PC-9 (cell line): ENCODE data around the gene FMO2. TPM values are rescaled to one million over a fixed set of nuclear protein-coding genes. Genes with fewer than 3 reads are reported as not detected.

Experiments used
- BruUV-seq: library from RNA; stranded (reverse); fragments of 400-500 nt; replicated peaks from 2 replicates; lab custom pipeline; 2021; lab: Mats Ljungman, UMichigan
- CTCF ChIA-PET: fragments of 300-600 bp; sonication (Branson Sonifier 250); formaldehyde crosslinking; loops from one replicate; lab custom pipeline; 2022; ENCODE audit warnings: antibody characterized with exemption; lab: Charles Lee
- POLR2A ChIA-PET: fragments of 300-600 bp; sonication (Branson Sonifier 250); formaldehyde crosslinking; loops from one replicate; lab custom pipeline; 2022; ENCODE audit warnings: antibody characterized with exemption; ENCODE audit not compliant: unreplicated experiment; lab: Charles Lee
- DNase-seq, 2 experiments: peaks; one replicate each; pipeline versions ENCODE4 v3.0.0 to v3.0.0-alpha.2; 2015 to 2022; ENCODE audit warnings: mixed read lengths in 1 of 2
- H2AFZ ChIP-seq: fragments of 200-600 bp; sonication (generic); 2 replicates; pipeline ENCODE4 v1.8.1; 2017; ENCODE audit warnings: antibody characterized with exemption
- H3F3A ChIP-seq: fragments of 200-600 bp; sonication (generic); 2 replicates; pipeline ENCODE4 v1.8.1; 2017; ENCODE audit warnings: antibody characterized with exemption, mild to moderate bottlenecking, low read depth; ENCODE audit not compliant: insufficient read depth
- H3K27ac ChIP-seq: fragments of 200-600 bp; sonication (generic); 2 replicates; pipeline ENCODE4 v1.6.1; 2016; ENCODE audit warnings: mixed run types
- H3K27me3 ChIP-seq: fragments of 200-600 bp; sonication (generic); 2 replicates; pipeline ENCODE4 v1.6.1; 2016; ENCODE audit warnings: low read depth, mixed run types; ENCODE audit not compliant: insufficient read depth
- H3K36me3 ChIP-seq: fragments of 200-600 bp; sonication (generic); 2 replicates; pipeline ENCODE4 v1.6.1; 2016; ENCODE audit warnings: low read depth, mixed run types
- H3K4me1 ChIP-seq: fragments of 200-600 bp; sonication (generic); replicated peaks from 2 replicates; pipeline ENCODE4 v1.6.1; 2016; ENCODE audit warnings: mixed run types; ENCODE audit not compliant: insufficient read depth
- H3K4me2 ChIP-seq: fragments of 200-600 bp; sonication (generic); 2 replicates; pipeline ENCODE4 v1.6.1; 2017; ENCODE audit warnings: mixed run types
- H3K4me3 ChIP-seq: fragments of 200-600 bp; sonication (generic); 2 replicates; pipeline ENCODE4 v1.6.1; 2016; ENCODE audit warnings: mixed run types
- H3K79me2 ChIP-seq: fragments of 200-600 bp; sonication (generic); 2 replicates; pipeline ENCODE4 v1.6.1; 2017; ENCODE audit warnings: low read depth, mixed run types
- H3K9me2 ChIP-seq: fragments of 200-600 bp; sonication (generic); 2 replicates; pipeline ENCODE4 v1.8.1; 2017; ENCODE audit warnings: mild to moderate bottlenecking; ENCODE audit not compliant: insufficient read depth
- H3K9me3 ChIP-seq: fragments of 200-600 bp; sonication (generic); 2 replicates; pipeline ENCODE4 v1.8.1; 2016; ENCODE audit warnings: low read depth; ENCODE audit not compliant: insufficient read depth
- H4K20me1 ChIP-seq: fragments of 200-600 bp; sonication (generic); 2 replicates; pipeline ENCODE4 v1.8.1; 2017; ENCODE audit not compliant: insufficient read depth
- EZH2 ChIP-seq: fragments of 200-600 bp; sonication (generic); IDR thresholded peaks from 2 replicates; pipeline ENCODE4 v1.8.0; 2017; ENCODE audit warnings: antibody characterized with exemption, low read depth
- intact Hi-C: fragments of 100-400 bp; cut with micrococcal nuclease; formaldehyde crosslinking; loops from one replicate; pipeline ENCODE4 v1.10.0; 2022; ENCODE audit not compliant: unreplicated experiment
- total RNA-seq: library from RNA; stranded (reverse); gene quantifications from 2 replicates; pipeline ENCODE4 v1.2.3, GENCODE V29; 2021
- TF ChIP-seq, protein P1 (sequence below): fragments of 200-600 bp; sonication (generic); conservative IDR thresholded peaks from 2 replicates; pipeline ENCODE4 v1.6.1; 2017; ENCODE audit warnings: mixed run types, antibody characterized with exemption, mild to moderate bottlenecking, moderate library complexity

Gene FMO2
- total RNA-seq, 1 experiment from 2014 or later, result not detected

DNA sequence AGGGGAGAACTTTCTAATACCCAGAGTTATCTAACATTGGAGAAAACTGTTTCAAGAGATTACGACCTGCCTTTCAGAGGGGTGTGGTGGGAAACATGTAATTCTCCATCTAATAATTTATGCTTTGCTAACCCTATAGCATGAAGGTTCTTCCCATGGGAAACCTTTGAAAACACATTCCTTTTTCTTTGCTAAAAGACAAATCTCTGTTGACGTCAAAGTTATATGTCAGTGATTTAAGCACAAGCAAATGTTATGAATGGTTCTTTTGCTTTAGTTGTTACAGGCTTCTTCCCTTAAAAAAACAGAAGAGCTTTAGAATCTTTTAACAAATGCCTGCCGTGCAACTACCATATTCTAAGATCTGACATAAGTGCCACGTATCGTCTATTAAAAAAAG, 19.2 kb downstream of the FMO2 start:
- no peak overlapping the region for H3K4me3 ChIP-seq
- no peaks in the 10 kb centered on the region for H4K20me1 ChIP-seq
- H3K27ac ChIP-seq, result no peak overlapping the region
- H3K4me1 ChIP-seq, result no peaks in the 10 kb centered on the region
- no peaks in the 10 kb centered on the region for H3K36me3 ChIP-seq
- H3F3A ChIP-seq, result no peaks in the 10 kb centered on the region
- H3K9me3 ChIP-seq, result no peaks in the 10 kb centered on the region
- ChIA-PET POLR2A (no interaction called here), CTCF (no interaction called here)
- no peak overlapping the region for H2AFZ ChIP-seq
- no peak for DNase-seq
- TF ChIP-seq, protein P1, sequence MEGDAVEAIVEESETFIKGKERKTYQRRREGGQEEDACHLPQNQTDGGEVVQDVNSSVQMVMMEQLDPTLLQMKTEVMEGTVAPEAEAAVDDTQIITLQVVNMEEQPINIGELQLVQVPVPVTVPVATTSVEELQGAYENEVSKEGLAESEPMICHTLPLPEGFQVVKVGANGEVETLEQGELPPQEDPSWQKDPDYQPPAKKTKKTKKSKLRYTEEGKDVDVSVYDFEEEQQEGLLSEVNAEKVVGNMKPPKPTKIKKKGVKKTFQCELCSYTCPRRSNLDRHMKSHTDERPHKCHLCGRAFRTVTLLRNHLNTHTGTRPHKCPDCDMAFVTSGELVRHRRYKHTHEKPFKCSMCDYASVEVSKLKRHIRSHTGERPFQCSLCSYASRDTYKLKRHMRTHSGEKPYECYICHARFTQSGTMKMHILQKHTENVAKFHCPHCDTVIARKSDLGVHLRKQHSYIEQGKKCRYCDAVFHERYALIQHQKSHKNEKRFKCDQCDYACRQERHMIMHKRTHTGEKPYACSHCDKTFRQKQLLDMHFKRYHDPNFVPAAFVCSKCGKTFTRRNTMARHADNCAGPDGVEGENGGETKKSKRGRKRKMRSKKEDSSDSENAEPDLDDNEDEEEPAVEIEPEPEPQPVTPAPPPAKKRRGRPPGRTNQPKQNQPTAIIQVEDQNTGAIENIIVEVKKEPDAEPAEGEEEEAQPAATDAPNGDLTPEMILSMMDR, result no peak
- TF ChIP-seq EZH2, result no peak
- no peak overlapping the region for H3K4me2 ChIP-seq
- H3K9me2 ChIP-seq, result no peaks in the 10 kb centered on the region
- intact Hi-C loops, result no loop called here
- no peaks in the 10 kb centered on the region for H3K79me2 ChIP-seq
- H3K27me3 ChIP-seq, result peaks cover 20% of the 10 kb centered on the region; the same call in 1 of the 2 replicates
- no TSS peak for BruUV-seq

DNA sequence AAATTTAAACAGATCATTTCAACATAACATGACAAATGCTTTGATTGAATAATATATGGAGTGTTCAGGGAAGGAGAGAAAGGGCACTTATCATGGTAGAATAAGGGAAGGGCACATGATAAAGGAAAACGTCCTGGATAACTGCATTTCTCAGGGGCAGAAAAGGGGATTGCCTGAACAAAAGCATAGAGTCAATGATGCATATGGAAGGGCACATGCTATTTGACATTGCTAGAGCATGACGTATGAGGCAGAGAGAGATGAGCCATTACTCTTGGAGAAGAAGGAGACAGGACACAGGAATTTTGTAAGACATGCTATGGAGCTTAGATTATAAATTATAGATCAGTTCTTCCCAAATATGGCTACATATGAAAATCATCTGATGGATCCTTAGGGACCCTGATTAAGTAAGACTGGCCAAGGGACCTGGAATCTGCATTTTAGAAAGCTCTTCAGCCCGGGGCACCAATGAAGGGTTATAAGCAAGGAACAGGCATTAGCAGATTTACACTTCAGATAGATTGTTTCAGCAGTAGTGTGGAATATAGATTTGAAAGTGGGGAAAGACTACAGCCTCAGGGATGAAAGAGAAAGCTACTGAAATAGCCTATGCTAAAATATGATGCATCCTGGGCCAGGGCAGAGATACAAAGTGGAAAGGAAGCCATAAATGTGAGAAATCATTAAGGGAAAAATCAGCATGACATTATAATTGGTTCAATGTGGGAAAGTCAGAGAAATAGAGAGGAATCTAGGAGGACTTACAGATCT, 21.3 kb downstream of the FMO2 start:
- BruUV-seq, result no TSS peak
- H3K4me2 ChIP-seq, result no peak overlapping the region
- no peaks in the 10 kb centered on the region for H4K20me1 ChIP-seq
- no peak overlapping the region for H2AFZ ChIP-seq
- H3F3A ChIP-seq, result no peaks in the 10 kb centered on the region
- H3K9me2 ChIP-seq, result no peaks in the 10 kb centered on the region
- POLR2A ChIA-PET, result no interaction called here
- intact Hi-C loops, result no loop called here
- H3K36me3 ChIP-seq, result no peaks in the 10 kb centered on the region
- H3K27me3 ChIP-seq, result peaks cover 20% of the 10 kb centered on the region; the same call in 1 of the 2 replicates
- H3K9me3 ChIP-seq, result no peaks in the 10 kb centered on the region
- CTCF ChIA-PET, result no interaction called here
- no peak overlapping the region for H3K27ac ChIP-seq
- no peaks in the 10 kb centered on the region for H3K4me1 ChIP-seq
- TF ChIP-seq EZH2, result no peak
- TF ChIP-seq, protein P1, result no peak
- no peaks in the 10 kb centered on the region for H3K79me2 ChIP-seq
- no peak overlapping the region for H3K4me3 ChIP-seq
- DNase-seq, result no peak

DNA sequence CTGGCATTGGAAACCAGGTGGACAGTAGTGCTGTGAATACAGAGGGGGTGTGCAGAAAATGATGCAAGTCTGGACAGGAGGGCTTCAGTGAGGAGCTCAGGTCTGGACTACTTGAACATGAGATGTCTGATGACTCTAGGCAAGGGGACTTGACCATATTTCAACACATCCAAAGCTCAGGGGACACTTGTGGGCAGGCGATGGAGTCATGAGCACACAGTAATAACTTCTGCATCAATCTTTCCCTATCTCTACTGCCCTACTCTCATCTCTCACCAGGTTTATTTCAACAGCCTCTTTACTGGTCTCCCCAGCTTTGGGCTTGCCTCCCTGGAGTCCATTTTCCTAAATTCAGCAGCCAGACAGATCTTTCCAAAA, 21.9 kb downstream of the FMO2 start:
- DNase-seq, result no peak
- CTCF ChIA-PET, result no interaction called here

More for the DNA sequence above, 21.9 kb downstream of the FMO2 start:
- Histone ChIP-seq H3K9me2 (no peaks in the 10 kb centered on the region), H3K36me3 (no peaks in the 10 kb centered on the region), H3K4me3 (no peak overlapping the region), H3K9me3 (no peaks in the 10 kb centered on the region), H4K20me1 (no peaks in the 10 kb centered on the region), H3K27me3 (peaks cover 20% of the 10 kb centered on the region; the same call in 1 of the 2 replicates), H3K4me1 (no peaks in the 10 kb centered on the region), H3K4me2 (no peak overlapping the region), H2AFZ (no peak overlapping the region), H3K27ac (no peak overlapping the region), H3F3A (no peaks in the 10 kb centered on the region), H3K79me2 (no peaks in the 10 kb centered on the region)
- TF ChIP-seq, protein P1, result no peak
- TF ChIP-seq EZH2, result no peak
- BruUV-seq, result no TSS peak
- POLR2A ChIA-PET, result no interaction called here
- intact Hi-C loops, result no loop called here
